GM21515 (cell line): ENCODE measurements around the gene PINLYP.
"Not testable (repeated sequence)": the region's sequence is repeated elsewhere in the genome, so short reads cannot be mapped to it uniquely, and the experiment has no call there.

Experiments used
- ATAC-seq: cut with Tn5 transposase; IDR thresholded peaks from one replicate; pipeline ENCODE4 v1.9.1; 2021; ENCODE audit not compliant: unreplicated experiment

PINLYP gene

DNA sequence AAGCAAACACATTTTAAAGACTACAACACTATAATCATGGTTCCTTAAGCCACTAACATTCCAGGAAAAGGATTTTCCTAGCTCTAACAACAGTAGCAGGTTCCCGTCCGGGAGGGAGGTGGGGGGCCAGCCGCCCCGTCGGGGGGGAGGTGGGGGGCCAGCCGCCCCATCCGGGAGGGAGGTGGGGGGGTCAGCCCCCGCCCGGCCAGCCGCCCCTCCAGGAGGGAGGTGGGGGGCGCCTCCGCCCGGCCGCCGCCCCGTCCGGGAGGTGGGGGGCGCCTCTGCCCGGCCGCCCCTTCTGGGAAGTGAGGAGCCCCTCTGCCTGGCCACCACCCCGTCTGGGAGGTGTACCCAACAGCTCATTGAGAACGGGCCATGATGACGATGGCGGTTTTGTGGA is 27.7 kb upstream of the PINLYP start:
- not testable (repeated sequence) for ATAC-seq

DNA sequence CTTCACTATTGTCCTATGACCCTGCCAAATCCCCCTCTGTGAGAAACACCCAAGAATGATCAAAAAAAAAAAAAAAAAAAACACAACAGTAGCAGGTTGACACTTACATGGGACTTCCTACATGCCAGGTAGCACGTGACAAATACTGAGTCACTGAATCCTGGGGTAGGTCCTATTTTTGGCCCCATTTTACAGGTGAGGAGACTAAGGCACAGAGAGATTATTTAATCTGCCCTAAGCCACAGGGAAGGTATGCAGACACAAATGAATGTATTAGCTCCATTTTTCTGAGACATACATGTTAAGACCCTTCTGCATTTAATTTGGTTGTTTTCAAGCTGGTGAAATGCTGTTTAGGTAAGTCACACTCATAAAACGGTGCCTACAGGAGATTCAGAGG is 26.9 kb upstream of the PINLYP start:
- ATAC-seq, result no peak

DNA sequence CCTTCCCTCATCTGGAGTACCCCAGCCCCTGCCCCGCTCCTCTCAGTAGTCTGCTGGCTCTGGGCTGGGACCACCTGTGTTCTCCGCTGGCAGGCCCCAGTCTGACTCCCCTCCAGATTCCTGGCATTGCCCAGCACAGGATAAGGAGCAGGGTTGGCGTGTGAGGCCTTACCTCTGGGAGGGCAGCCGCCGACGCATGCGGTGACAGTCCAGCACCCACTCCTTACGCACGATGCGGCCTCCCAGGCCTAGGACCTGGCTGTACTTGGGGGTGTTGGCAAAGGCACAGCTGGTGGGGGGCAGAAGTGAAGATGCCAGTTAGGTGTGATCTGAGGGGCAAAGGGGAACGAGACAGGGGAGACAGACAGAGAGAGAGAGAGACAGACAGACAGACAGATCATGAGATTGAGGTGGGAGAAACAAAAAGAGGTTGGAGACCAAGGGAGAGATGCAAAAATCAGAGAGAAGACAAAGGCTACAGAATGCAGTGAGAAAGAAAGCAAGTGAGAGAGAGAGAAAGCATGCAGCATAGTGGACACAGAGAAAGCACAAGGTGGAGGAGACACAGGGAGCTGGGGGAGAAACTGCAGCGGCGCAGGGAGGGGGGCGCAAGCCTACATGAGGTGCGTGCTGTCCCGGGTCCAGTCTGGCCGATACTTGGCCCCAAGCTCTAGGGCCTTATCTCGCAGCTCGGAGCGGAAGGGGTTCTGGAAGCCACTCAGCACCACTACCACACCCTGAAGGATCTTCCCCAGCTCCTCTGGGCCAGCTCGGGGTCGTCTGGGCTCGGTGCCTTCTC is 24.0 kb upstream of the PINLYP start:
- no peak for ATAC-seq

DNA sequence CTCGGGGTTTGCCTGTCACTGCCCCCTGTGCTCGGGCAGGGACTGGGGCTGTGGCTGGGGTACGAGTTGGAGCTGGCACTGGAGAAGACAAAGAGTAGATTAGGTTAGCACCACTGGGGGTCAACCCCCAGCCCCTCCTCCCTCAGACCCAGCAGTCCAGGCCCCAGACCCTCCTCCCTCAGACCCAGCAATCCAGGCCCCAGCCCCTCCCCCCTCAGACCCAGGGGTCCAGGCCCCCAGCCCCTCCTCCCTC is 23.5 kb upstream of the PINLYP start:
- ATAC-seq, result no peak

DNA sequence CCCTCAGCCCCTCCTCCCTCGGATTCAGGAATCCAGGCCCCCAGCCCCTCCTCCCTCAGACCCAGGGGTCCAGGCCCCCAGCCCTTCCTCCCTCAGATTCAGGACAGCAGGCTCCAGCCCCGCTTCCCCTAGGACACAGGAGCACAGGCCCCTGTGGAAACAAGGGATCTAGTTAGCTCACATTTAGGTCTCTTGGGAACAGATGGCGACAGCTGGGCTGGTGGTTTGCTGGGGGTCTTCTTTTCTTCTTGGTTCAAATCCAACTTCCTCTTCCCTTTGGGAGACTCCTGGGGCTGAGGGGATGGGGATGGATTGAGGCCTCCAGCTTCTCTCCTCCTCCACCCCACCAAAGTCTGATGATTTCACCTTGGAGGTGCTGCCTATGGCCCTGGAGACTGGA is 23.0 kb upstream of the PINLYP start:
- no peak for ATAC-seq

DNA sequence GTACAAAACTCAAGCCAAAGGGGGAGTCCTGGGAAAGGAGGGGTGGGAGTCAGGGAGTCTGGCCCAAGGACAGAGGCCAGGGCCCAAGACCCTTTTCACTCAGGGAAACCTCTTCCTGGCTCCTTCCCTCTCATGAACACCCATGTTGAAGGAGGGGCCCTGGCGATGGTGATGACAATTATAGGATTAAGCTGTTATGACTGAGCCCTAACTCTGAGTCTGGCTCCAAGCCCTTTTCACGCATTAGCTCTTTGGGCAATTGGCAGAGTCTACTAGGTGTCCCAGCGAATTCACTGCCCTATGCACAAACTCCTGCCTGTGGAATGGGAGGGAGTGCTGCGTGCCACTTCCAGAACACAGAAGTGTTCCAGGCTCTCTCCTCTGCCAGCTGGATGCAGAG is 21.9 kb upstream of the PINLYP start:
- ATAC-seq, result no peak

DNA sequence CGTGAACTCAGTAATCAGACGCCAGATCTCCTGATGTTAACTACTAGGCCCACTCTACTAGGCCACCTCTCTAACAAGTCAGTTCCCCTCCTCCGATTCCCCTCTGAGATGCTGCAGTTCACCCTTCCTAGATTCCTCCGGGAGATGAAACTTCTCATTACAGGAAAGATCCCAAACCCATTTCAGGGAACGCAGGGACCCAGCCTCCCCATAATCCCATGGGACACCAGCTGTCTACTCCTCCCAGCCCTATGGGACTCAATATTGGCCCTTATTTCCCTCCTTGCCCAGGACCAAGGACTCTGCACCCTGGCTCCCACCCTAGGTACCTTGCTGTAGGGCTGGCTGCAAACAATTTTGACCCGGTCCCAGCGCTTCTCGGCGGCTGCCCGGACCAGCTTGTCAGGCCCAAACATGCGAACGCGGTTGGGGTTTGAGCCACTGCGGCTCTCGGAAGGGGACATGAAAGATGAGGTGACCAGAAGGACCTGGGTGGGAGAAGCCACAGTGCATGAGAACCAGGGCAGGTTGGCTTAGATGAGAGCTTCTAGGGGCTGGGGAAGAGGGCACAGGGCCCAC is 21.2 kb upstream of the PINLYP start:
- no peak for ATAC-seq

DNA sequence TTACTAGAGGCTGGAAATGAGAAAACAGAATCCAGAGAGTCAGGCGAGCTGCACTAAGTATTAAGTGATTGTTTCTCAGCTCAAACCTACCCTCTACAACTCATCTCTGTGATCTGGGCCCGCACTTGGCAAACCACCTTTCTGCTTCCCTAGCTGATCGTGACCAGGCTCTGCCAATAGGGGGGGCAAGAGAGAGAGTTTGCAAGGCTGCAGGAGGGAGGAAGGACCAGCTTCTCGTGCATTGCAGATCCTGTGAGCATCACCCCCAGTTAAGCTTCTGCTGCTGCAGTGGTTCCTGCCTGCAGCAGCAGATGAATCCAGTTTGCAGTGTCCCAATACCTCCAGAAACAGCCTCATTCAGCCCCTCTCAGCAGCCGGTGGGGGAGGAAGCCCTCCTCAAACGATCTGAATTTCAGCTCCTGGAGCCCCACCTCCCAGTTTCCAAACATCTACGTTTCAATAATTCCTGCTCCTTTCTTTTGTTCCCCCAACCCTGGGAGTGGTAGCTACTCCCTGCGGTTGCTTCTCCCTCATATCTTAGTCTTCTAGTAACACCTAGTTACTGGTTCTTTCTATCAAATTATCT is 20.3 kb upstream of the PINLYP start:
- no peak for ATAC-seq

DNA sequence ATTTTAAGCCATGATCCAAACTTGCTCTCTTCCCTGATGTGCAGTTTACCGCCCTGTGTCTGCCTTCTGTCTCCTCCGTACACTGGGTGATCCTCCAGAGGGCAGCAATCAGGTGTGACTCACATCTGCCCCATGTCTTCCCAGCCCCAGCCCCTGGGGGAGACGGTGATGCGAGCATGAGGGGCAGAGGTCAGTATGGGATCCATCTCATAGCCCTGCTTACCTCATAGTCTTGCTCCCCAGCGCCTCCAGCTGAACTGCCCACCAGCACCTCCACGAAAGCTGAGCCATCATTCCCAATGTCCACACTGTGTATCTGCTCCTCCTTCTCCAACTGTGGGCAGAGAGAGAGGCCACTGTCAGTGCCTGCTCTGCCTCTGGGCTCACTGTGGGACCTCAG is 14.9 kb upstream of the PINLYP start:
- no peak for ATAC-seq

DNA sequence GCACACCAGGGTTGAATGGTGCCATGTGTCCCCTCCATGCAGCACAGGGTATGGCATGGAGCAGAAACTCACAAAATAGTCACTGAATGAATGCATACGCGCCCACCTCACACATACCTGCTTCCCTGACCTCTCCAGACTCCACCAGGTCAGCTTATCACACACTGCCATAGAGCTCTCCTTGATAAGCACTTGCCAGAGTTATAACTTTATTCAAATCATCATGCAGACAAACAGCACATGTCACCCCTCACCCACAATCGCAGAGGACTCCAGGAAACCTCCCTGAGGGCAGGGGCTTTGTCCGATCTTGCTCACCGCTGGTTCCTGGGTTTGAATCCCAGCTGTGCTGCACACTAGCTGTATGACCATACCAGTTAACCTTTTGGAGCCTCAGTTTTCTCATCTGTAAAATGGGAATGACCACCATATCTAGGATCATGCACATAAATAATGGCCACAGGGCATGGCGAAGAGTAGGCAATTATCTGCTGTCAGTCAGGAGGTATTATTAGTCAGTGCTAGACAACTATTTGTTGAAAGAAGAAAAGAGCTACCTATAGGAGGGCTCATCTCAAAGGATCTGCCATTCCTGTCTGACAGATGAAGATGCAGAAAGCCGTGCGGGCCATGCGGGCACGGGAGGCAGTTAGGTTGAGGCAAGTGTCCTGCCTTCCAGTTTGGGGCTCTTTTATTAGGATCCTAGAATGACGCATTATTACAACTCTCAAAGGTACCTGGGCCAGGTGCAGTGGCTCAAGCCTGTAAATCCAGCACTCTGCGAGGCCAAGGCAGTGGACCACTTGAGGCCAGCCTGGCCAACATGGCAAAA is 14.2 kb upstream of the PINLYP start:
- ATAC-seq, result no peak

DNA sequence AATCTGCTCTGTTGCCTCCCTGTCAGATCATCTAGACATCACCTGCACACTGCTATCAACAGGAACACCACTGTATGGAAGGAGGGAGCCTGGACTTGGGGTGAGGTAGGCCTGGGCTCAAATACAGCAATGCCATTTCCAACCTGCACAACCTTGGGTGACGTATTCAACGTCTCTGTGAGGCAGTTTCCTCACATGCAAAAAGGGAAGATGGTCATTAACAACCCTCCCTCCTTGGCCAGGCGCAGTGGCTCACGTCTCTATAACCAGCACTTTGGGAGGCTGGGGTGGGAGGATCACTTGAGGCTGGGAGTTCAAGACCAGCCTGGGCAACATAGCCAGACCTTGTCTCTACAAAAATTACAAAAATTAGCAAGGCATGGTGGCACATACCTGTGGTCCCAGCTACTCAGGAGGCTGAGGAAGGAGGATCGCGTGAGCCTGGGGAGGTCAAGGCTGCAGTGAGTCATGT is 13.3 kb upstream of the PINLYP start:
- ATAC-seq, result no peak

DNA sequence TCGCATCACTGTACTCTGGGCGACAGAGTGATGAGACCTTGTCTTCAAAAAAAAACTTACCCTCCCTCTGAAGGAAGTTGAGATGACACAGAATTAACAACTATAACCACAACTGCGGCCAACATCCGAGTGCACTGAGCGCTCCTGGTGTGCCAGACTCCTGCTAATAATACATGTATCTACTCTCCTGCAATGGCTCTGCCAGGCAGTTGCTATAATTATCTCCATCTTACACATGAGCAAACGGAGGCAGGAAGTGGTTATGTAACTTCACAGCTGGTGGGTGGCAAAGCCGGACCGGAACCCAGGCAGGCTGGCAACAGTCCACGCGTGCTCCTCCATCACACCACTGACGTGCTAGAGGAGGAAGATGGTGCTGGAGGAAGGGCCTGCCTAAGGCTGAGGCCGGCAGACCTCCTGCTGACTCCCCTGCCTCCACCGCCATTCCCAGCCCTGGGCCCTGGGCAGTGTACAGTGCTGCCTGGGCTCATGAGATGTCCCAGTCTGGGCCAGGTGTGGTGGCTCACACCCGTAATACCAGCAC is 12.8 kb upstream of the PINLYP start:
- no peak for ATAC-seq

DNA sequence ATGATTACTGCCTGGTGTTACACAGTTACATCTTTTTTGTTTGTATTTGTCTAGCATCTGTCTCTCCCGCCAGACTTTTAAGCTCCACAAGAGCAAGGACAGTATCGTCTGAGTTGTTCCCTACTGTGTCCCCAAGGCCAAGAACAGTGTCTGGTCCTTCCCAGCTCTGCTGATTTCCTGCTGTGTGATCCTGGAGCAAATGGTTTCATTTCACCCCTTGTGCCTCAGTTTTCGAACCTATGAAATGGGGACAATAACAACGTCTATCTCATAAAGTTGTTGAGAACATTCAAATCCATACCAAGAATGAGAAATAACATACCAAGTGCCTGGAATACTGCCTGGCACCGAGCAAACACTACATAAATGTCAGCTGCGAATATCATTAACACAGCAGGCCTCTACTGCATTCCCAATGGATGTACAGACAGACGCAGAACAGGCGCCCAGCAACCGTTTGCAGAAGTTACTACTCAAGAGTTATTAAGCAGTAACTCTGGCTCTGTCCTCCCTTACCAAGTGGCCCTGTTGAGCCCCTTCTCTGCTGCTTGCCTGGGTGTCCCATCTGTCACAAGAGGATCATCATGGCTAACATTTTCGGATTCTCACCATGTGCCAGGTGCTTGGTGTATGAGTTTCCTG is 11.7 kb upstream of the PINLYP start:
- no peak for ATAC-seq

DNA sequence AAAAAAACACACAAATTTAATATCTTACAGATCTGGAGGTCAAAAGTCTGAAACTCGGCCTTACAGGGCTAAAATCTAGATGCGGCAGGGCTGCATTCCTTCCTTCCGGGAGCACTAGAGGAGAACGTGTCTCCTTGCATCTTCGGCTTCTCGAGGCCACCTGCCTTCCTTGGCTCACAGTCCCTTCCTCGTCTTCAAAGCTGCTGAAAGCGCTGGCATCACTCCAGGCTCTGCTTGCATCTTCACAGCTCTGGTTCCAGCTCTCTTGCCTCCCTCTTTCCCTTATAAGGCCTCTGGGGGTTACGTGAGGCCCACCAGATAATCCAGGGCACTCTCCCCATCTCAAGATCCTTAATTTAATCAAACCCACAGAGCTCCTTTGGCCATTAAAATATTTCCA is 10.8 kb upstream of the PINLYP start:
- no peak for ATAC-seq

DNA sequence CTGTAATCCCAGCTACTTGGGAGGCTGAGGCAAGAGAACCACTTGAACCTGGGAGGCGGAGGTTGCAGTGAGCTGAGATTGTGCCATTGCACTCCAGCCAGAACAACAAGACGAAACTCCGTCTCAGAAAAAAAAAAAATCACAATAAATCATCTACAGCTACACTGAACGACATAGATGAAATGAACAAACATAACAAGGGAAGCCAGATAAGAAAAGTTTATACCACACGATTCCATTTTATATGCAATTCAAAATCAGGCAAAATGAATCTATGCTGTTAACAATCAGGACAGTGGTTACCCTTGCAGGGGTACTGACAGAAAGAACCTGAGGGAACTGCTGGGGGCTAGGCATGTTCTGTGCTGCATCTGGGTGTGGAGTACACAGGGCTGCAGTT is 5.9 kb upstream of the PINLYP start:
- ATAC-seq, result no peak

DNA sequence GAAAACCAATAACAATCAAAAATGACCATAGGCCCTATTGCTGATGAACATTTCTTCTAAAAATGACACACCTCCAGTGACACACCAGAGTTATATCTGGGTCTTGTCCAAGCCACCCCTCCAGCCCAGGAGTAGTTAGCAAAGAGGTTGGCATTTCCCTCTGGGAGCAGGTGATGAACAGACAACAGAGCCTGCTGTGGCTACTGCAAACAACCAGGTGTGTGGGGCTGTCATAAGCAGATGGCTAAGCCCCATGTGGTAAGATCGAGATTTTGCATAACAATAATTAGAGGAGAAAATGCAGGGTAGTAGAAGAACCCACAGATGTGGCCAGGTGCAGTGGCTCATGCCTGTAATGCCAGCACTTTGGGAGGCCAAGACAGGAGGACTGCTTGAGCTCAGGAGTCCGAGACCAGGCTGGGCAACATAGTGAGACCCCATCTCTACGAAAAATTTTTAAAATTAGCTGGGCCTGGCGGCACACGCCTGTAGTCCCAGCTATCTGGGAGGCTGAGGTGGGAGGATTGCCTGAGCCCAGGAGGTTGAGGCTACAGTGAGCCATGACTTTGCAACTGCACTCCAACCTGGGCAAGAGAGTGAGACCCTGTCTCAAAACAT is 5.3 kb upstream of the PINLYP start:
- no peak for ATAC-seq

DNA sequence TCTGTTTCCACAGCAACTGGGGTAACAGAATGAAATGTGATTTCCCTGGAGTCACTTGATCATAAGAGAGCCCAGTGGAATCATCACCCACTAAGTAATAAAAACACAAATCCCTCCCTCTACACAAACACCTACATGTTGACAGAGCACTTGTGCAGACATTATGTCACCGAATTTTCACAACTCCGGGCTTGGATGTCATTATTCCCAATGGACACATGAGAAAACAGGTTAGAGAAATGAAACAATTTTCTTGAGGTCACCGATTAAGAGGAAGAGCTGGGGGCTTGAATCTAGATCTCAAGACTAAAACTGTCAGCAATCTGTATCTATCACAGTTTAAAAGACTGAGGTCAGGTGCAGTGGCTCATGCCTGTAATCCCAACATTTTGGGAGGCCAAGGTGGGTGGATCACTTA is 3.4 kb upstream of the PINLYP start:
- no peak for ATAC-seq

DNA sequence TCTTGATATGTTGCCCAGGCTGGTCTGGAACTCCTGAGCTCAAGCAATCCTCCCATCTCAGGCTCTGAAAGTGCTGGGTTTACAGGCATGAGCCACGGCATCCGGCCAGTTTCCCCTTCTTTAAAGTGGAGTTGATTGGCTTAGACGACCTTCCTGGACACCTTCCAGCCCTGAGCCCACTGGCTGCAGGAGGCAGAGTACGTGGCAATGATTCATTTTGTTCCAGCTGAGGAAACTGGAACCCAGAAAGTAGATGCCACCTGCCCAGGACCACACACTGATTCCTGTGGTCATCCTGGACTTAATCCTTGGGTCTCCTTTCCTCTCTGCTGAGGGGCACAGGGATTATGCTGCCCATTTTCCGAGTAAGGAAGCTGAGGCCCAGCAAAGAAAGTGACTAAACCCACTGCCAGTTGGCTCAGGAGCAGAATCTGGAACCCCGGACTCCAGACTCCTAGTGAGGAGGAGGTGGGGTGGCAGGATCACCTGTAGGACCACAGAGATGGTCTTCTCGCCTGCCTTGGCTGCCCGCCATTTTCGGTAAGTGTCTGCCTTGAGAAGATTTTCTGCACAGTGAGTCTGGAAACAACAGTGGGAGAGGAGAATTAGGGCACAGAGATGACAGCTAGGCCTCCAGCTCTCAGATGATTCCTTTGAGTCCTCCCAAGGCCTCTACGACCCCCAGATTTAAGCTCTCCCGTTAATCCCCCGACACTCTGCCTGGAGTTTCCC is 1.0 kb upstream of the PINLYP start:
- no peak for ATAC-seq

DNA sequence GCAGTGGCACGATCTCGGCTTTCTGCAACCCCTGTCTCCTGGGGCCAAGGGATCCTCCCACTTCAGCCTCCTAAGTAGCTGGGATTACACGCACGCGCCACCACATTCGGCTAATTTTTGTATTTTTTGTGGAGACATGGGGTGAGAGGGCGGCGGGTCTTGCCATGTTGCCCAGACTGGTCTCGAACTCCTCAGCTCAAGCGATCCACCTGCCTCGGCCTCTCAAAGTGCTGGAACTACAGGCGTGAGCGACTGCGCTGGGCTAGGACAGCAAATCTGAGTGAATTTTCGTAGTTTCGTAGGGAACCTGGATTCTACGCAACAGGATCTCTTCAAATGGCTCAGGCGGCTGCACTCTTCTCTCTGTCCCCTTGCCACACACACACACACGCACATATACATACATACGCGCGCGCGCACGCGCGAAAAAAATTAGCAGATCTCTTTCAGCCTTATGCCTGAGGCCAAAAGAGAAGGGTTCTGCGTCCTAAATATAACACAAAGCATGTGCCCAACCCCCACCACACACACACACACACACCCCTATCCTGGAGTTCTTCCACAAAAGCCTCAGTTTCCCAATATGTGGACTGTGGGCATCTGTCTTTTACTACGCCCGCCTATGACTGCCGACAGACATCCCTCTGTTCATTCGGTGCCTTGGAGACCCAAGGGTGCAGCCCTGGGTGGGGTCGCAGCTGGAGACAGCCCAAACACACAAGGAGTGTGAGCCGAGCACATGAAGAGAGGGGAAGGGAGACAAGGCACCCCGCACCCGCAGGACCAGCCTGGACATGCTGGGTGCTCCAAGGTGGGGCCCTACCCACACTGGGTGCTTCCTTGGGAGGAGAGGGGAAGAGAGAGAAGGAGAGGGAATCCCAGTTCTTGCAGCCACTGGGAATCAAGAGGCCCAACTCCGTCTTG is 616 bp downstream of the PINLYP start:
- ATAC-seq, result no peak
